Measurements from ENCODE around the gene BASP1.

DNA sequence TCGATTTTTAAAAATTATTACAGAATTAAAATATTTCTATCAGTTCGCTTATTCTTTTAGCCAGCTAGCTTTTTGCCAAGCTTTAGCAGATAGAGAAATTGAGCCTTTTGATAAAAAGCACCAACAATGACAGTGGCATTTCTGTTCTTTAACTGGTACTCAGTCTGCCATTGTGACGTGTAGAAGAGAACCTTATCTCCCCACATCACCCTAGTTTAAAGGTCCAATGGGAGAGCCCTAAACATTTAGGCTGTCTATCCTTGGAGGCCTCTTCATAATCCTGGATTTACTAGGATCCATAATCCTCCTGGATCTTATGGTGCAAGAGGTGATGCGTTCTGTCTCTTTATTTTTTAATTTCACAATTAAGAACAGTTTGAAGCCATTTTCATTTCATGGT is 3.0 kb downstream of the BASP1 start:
- TF ChIP-seq, protein P1, sequence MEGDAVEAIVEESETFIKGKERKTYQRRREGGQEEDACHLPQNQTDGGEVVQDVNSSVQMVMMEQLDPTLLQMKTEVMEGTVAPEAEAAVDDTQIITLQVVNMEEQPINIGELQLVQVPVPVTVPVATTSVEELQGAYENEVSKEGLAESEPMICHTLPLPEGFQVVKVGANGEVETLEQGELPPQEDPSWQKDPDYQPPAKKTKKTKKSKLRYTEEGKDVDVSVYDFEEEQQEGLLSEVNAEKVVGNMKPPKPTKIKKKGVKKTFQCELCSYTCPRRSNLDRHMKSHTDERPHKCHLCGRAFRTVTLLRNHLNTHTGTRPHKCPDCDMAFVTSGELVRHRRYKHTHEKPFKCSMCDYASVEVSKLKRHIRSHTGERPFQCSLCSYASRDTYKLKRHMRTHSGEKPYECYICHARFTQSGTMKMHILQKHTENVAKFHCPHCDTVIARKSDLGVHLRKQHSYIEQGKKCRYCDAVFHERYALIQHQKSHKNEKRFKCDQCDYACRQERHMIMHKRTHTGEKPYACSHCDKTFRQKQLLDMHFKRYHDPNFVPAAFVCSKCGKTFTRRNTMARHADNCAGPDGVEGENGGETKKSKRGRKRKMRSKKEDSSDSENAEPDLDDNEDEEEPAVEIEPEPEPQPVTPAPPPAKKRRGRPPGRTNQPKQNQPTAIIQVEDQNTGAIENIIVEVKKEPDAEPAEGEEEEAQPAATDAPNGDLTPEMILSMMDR (IDR thresholded peaks at IDR 0.05), result no peak
- TF ChIP-seq POLR2AphosphoS5 (IDR thresholded peaks at IDR 0.05), result no peak
